Activated T-helper 1 cell treated with anti-CD3 and anti-CD28 coated beads, Interleukin-12 subunit alpha, Interleukin-12 subunit beta, Interleukin-2, Interleukin-4 antibody, amounts not matched to agents 30 ng/mL and 10 ng/mL and 1 ng/mL, durations not matched to agents 14 hours and 24 hours and 36 hours (primary cell): ENCODE results near the gene GADD45GIP1. TPM values are rescaled to one million over a fixed set of nuclear protein-coding genes. Genes with fewer than 3 reads are reported as not detected.

Source experiments
- DNase-seq: peaks from one replicate; pipeline ENCODE4 v3.0.0; 2021; ENCODE audit warnings: low spot score
- H3K27ac Mint-ChIP-seq: one replicate; pipeline ENCODE4 v1.8.0; 2021; ENCODE audit warnings: mild to moderate bottlenecking, mixed read lengths
- H3K27me3 Mint-ChIP-seq: one replicate; pipeline ENCODE4 v1.8.0; 2022; ENCODE audit warnings: mild to moderate bottlenecking, moderate library complexity, mixed read lengths; ENCODE audit not compliant: insufficient read depth
- H3K36me3 Mint-ChIP-seq: one replicate; pipeline ENCODE4 v1.8.0; 2021; ENCODE audit warnings: low read depth, mixed read lengths
- H3K4me1 Mint-ChIP-seq: one replicate; pipeline ENCODE4 v1.8.0; 2021; ENCODE audit warnings: low read depth, mixed read lengths
- H3K4me3 Mint-ChIP-seq: one replicate; pipeline ENCODE4 v1.8.0; 2021; ENCODE audit warnings: mild to moderate bottlenecking, moderate library complexity, mixed read lengths
- H3K9me3 Mint-ChIP-seq: one replicate; pipeline ENCODE4 v1.8.0; 2021; ENCODE audit warnings: mixed read lengths
- intact Hi-C: fragments of 100-400 bp; cut with micrococcal nuclease; formaldehyde crosslinking; loops from one replicate; pipeline ENCODE4 v1.15.1; 2024
- total RNA-seq: library from RNA; stranded (reverse); gene quantifications from 2 replicates; pipeline ENCODE4 v1.2.3, GENCODE V29; 2022

The GADD45GIP1 gene
- total RNA-seq, 1 donor from 2014 or later = 32.1 TPM

DNA sequence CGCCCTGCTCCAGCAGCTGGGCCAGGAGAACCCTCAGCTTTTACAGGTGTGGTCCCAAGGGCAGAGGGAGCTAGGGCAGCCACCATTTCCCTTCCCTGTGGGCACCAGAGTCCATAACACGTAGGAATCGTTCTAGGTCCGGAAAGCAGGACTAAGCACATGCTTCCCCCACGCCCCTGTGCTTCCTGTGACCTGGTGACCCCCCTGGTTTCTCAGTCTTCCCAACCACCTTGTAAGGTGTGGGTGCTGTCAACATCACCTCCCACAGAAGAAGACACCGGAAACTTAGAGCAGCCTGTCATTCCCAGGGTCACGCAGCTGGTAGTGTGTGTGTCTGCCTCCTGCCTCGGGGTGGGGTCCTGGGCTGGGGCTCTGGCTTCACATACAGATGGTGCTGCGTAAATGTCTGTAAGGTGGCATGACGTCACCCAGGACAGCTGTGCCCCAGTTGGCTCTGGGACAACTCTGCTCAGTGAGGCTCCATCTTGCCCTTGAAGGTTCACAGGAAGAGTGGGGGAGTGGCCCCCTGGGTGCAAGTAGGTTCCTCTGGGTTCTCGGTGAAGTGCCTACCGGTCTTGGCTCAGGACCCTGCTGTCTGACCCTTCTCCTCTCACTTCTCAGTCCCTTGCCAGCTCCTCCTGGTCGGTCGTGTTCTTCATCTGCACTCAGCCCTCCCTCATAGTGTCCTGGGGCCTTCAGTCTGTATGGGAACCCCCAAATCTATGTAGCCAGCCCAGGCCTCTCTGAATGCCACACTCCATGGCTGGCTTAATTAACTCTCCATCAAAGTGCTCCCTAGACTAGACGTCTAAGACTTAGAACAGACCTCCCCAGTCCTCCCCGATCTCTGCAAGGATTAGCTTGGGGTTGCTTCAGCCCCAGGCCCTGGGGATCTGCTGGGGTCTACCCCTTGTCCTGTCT is 7.4 kb downstream of the GADD45GIP1 start:
- H3K27ac Mint-ChIP-seq = peak overlapping the region; percentile 80
- H3K9me3 Mint-ChIP-seq = no peaks in the 10 kb centered on the region
- intact Hi-C loops = no loop called here
- no peak overlapping the region for H3K4me3 Mint-ChIP-seq
- peaks cover 42% of the 10 kb centered on the region for H3K4me1 Mint-ChIP-seq
- no peaks in the 10 kb centered on the region for H3K27me3 Mint-ChIP-seq
- DNase-seq = no peak
- peaks cover 49% of the 10 kb centered on the region for H3K36me3 Mint-ChIP-seq

DNA sequence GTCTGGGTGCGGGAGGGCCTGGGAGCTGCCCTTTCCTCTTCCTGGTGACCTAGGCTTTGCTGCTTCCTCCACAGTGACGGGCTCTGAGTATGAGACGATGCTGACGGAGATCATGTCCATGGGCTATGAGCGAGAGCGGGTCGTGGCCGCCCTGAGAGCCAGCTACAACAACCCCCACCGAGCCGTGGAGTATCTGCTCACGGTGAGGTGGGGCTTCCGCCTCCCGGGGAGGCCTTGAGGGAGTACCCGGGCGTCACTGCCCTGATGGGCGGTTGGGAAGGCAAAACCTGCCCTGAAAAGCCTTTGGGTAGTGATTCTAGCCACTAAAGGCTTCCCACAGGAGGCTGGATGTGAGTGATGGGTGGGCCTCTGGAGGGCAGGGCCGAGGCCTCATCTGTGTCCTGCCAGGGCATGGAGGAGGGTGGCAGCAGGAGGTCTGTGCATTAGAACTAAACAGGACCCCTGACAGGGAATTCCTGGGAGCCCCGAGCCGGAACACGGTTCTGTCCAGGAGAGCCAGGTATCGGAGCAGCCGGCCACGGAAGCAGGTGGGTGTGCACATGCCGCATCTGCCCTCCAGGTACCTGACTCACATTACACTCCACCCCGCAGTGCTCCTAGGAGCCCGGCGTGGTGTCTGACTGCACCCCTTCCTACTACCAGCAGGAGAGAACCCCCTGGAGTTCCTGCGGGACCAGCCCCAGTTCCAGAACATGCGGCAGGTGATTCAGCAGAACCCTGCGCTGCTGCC is 8.2 kb downstream of the GADD45GIP1 start:
- Mint-ChIP-seq H3K27me3 (no peaks in the 10 kb centered on the region), H3K9me3 (no peaks in the 10 kb centered on the region), H3K27ac (peak overlapping the region; percentile 34), H3K36me3 (peaks cover 47% of the 10 kb centered on the region), H3K4me3 (no peak overlapping the region), H3K4me1 (peaks cover 37% of the 10 kb centered on the region)
- intact Hi-C loops = no loop called here
- DNase-seq = no peak

DNA sequence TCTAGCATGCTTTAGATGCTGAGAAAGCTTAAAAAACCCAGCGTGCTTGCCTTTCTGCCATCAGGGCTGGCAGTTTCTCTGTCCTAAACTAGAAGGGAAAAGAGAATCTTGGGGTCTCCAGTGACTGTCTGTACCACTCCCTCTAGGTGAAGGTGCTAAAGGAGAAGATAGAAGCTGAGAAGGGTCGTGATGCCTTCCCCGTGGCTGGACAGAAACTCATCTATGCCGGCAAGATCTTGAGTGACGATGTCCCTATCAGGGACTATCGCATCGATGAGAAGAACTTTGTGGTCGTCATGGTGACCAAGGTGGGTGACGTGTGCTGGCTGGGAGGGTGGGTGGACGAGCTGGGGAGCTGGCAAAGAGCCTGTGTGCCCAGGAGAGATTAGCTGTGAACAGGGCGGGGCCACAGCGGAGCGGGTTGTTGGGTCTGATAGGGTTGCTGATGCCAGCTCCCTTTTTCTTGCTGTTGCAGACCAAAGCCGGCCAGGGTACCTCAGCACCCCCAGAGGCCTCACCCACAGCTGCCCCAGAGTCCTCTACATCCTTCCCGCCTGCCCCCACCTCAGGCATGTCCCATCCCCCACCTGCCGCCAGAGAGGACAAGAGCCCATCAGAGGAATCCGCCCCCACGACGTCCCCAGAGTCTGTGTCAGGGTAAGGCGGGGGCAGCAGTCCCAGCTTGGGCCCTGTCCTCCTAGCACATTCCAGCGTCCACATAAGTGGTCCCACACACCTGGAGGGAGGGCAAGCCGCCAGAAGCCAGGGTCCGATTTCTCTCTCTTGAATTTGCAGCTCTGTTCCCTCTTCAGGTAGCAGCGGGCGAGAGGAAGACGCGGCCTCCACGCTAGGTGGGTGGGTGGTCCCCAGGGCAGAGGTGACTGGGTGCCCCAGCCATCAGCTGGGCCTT is 9.1 kb downstream of the GADD45GIP1 start:
- DNase-seq = no peak
- Mint-ChIP-seq H3K4me3 (peak overlapping the region; percentile 51), H3K4me1 (peaks cover 42% of the 10 kb centered on the region), H3K27ac (no peak overlapping the region), H3K36me3 (peaks cover 52% of the 10 kb centered on the region), H3K27me3 (no peaks in the 10 kb centered on the region), H3K9me3 (no peaks in the 10 kb centered on the region)
- intact Hi-C loops = no loop called here

DNA sequence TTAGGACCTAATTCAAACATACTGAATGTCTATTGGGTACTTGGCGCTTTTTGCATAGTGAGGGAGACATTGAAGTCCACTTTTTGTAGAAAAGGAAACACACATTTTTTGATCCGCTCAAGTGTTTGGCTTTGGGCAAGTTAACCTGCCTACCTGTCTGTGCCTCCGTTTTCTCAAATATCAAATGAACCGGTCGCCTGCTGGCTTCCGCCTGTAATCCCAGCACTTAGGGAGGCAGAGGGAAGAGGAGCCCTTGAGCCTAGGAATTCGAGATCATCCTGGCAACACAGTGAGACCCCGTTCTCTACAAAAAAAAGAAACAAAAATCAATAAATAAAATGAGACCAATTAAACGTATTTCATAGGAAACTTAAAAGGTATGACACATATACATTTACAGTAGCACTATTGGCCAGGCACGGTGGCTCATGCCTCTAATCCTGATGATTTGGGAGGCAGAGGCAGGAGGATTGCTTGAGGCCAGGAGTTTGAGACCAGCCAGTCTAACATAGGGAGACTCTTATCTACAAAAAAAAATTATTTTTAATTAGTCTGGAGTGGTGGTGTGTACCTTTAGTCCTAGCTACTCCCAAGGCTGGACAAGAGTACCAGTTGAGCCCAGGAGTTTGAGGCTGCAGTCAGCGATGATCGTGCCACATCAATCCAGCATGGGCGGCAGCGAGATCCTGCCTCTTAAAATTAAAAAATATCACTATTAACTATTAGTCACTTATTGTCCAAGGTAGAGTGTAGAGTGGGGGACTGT is 10.1 kb downstream of the GADD45GIP1 start:
- DNase-seq = no peak
- peaks cover 55% of the 10 kb centered on the region for H3K36me3 Mint-ChIP-seq
- no peaks in the 10 kb centered on the region for H3K9me3 Mint-ChIP-seq
- peaks cover 42% of the 10 kb centered on the region for H3K4me1 Mint-ChIP-seq
- intact Hi-C loops = loop anchor here (1.0 kb wide), 1 partner anchor 7 kb away; no protein-coding TSS in a partner anchor
- H3K27ac Mint-ChIP-seq = peak overlapping the region; percentile 81
- H3K27me3 Mint-ChIP-seq = no peaks in the 10 kb centered on the region
- peak overlapping the region; percentile 92 for H3K4me3 Mint-ChIP-seq

DNA sequence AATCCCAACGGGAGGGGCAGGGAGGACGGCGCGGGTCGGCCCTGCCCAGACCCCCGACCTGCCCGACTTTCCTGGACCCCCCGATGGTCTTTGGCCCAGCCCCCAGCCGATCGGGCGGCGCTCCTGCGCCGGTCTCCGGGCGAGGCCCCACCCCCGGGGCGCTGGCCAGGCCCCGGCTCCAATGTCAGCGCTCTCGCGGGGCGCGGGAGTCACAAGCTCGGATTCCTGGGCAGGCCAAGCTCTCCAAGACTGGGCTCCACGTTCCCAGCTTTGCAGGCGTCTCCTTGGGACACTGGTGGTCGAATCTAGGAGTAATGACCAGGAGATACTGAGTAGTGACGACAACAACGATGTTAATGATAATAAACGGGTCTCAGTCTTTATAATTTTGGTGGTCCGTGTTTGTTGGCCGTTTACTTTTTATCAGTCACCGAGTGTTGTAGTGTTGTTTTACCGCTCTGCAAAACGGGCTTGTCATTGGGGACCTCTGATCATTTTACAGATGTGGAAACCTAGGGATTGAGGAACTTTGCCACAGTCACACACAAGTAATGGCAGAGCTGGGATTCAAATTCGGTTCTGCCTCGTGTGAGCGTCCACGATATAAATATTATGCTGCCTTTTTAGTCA is 10.8 kb downstream of the GADD45GIP1 start:
- Mint-ChIP-seq H3K4me1 (peaks cover 42% of the 10 kb centered on the region), H3K27ac (peak overlapping the region; percentile 81), H3K4me3 (peak overlapping the region; percentile 92), H3K36me3 (peaks cover 50% of the 10 kb centered on the region), H3K9me3 (no peaks in the 10 kb centered on the region), H3K27me3 (no peaks in the 10 kb centered on the region)
- intact Hi-C loops = loop anchor here (1.0 kb wide), 1 partner anchor 8 kb away; no protein-coding TSS in a partner anchor
- DNase-seq = peak; percentile 53

DNA sequence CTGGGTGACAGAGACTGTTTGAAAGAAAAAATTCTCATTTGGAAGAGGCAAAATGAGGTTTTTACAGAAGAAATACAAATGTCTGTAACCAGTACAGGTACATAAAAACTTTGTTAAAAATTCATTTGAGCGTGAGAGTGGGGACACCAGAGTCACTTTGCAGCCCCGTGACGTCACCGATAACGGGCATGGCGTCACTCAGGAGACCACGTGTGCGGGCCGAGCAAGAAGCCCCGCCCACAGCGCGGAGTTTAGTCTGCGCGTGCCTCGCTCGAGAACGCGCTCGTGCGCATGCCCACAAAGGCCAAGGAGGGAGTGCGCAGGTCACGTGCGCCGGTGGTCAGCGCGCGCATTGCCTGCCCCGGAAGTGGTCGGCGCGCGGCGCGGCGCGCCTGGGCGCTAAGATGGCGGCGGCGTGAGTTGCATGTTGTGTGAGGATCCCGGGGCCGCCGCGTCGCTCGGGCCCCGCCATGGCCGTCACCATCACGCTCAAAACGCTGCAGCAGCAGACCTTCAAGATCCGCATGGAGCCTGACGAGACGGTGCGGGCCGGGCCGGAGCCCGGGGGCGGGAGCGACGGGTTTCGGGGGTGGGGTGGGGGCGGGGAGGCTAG is 11.4 kb downstream of the GADD45GIP1 start, which contains the start of gene RAD23A:
Gene RAD23A, plus strand, starts transcription at position 384 of the 613 bp plus-strand sequence. Its CDS starts 87 bp downstream, at position 471.
- H3K36me3 Mint-ChIP-seq = peaks cover 53% of the 10 kb centered on the region
- DNase-seq = peak; percentile 98
- H3K4me1 Mint-ChIP-seq = peaks cover 48% of the 10 kb centered on the region
- H3K9me3 Mint-ChIP-seq = no peaks in the 10 kb centered on the region
- H3K4me3 Mint-ChIP-seq = peak within 1 kb of the TSS; percentile 92
- H3K27me3 Mint-ChIP-seq = no peaks in the 10 kb centered on the region
- peak within 1 kb of the TSS; percentile 94 for H3K27ac Mint-ChIP-seq
- intact Hi-C loops = loop anchor here (1.0 to 2.0 kb wide), 3 partner anchors 9 to 205 kb away; partner anchors contain the start of genes FARSA, IER2 and STX10

DNA sequence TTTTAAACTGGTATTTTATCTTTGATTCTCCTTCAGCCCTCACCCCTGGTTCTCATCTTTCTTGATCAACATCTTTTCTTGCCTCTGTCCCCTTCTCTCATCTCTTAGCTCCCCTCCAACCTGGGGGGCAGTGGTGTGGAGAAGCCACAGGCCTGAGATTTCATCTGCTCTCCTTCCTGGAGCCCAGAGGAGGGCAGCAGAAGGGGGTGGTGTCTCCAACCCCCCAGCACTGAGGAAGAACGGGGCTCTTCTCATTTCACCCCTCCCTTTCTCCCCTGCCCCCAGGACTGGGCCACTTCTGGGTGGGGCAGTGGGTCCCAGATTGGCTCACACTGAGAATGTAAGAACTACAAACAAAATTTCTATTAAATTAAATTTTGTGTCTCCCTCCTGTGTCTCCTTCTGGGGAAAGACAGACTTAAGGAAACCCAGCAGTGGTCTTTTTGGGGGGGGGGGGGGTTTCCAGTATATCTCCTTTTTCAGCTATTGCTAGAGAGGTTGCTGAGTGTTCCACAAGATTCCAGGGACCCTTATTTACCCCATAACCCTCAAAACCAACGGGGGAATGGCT is 12.8 kb downstream of the GADD45GIP1 start:
- H3K4me3 Mint-ChIP-seq = no peak overlapping the region

DNA sequence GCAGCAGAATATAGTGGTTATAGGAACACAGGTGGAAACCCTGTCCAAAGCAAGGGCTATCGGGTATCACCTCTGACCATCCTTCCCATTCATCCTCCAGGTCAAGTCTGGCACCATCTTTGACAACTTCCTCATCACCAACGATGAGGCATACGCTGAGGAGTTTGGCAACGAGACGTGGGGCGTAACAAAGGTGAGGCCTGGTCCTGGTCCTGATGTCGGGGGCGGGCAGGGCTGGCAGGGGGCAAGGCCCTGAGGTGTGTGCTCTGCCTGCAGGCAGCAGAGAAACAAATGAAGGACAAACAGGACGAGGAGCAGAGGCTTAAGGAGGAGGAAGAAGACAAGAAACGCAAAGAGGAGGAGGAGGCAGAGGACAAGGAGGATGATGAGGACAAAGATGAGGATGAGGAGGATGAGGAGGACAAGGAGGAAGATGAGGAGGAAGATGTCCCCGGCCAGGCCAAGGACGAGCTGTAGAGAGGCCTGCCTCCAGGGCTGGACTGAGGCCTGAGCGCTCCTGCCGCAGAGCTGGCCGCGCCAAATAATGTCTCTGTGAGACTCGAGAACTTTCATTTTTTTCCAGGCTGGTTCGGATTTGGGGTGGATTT is 13.5 kb downstream of the GADD45GIP1 start:
- peaks cover 59% of the 10 kb centered on the region for H3K4me1 Mint-ChIP-seq
- peak overlapping the region; percentile 89 for H3K27ac Mint-ChIP-seq
- DNase-seq = no peak
- H3K27me3 Mint-ChIP-seq = no peaks in the 10 kb centered on the region
- intact Hi-C loops = loop anchor here (2.0 kb wide), 1 partner anchor 207 kb away; the partner anchor contains the start of genes IER2 and STX10
- peaks cover 63% of the 10 kb centered on the region for H3K36me3 Mint-ChIP-seq
- peak overlapping the region; percentile 17 for H3K4me3 Mint-ChIP-seq
- no peaks in the 10 kb centered on the region for H3K9me3 Mint-ChIP-seq

More for the DNA sequence above, 12.8 kb downstream of the GADD45GIP1 start:
- intact Hi-C loops = loop anchor here (2.0 kb wide), 1 partner anchor 207 kb away; the partner anchor contains the start of genes IER2 and STX10
- Mint-ChIP-seq H3K27me3 (no peaks in the 10 kb centered on the region), H3K4me1 (peaks cover 54% of the 10 kb centered on the region), H3K9me3 (no peaks in the 10 kb centered on the region), H3K36me3 (peaks cover 58% of the 10 kb centered on the region), H3K27ac (peak overlapping the region; percentile 94)
- DNase-seq = no peak

DNA sequence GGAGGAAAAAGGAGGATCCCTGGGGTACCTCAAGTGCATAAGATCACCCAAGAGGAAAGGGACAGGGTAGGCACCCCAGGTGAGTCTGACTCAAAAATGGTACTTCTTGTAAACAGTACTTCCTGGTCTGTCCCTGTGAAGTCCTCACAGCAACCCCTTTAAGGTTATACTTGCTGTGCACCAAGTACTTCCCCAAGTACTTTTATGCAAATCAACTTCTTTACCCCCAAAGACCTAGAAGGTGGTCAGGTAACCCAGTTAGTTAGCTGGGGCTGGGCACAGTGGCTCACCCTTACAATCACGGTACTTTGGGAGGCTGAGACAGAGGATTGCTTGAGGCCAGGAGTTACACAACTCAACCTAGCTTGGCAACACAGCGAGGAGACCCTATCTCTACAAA is 16.1 kb downstream of the GADD45GIP1 start:
- H3K36me3 Mint-ChIP-seq = peaks cover 56% of the 10 kb centered on the region
- H3K9me3 Mint-ChIP-seq = no peaks in the 10 kb centered on the region
- no peaks in the 10 kb centered on the region for H3K27me3 Mint-ChIP-seq
- DNase-seq = no peak
- H3K27ac Mint-ChIP-seq = peak overlapping the region; percentile 40
- H3K4me3 Mint-ChIP-seq = peak overlapping the region; percentile 100
- intact Hi-C loops = no loop called here
- peaks cover 62% of the 10 kb centered on the region for H3K4me1 Mint-ChIP-seq

DNA sequence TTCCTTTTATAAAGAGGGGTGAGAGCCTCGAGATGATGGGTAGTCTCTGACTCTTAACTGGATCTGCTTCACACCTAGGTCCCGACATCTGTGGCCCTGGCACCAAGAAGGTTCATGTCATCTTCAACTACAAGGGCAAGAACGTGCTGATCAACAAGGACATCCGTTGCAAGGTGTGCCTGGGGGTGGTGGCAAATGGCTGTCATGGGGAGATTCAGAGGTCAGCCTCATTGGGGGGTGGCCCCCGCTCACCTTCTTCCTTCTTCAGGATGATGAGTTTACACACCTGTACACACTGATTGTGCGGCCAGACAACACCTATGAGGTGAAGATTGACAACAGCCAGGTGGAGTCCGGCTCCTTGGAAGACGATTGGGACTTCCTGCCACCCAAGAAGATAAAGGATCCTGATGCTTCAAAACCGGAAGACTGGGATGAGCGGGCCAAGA is 17.0 kb downstream of the GADD45GIP1 start:
- intact Hi-C loops = loop anchor here (2.0 kb wide), 2 partner anchors 149 to 157 kb away; partner anchors contain the start of gene JUNB
- Mint-ChIP-seq H3K27me3 (no peaks in the 10 kb centered on the region), H3K4me1 (peaks cover 54% of the 10 kb centered on the region)

More for the DNA sequence above, 17.0 kb downstream of the GADD45GIP1 start:
- peaks cover 50% of the 10 kb centered on the region for H3K36me3 Mint-ChIP-seq
- no peak for DNase-seq
- H3K27ac Mint-ChIP-seq = peak overlapping the region; percentile 94
- H3K4me3 Mint-ChIP-seq = peak overlapping the region; percentile 100
- no peaks in the 10 kb centered on the region for H3K9me3 Mint-ChIP-seq
